HG03064 (cell line): Measurements from ENCODE around the gene MAGEB17.
"Not testable (repeated sequence)": the region's sequence is repeated elsewhere in the genome, so short reads cannot be mapped to it uniquely, and the experiment has no call there.

Experiments
- ATAC-seq: cut with Tn5 transposase; IDR thresholded peaks from one replicate; pipeline ENCODE4 v1.9.1; 2021; ENCODE audit warnings: low read depth; ENCODE audit not compliant: unreplicated experiment

Gene MAGEB17

GRCh38 chrX:16155581-16156096 lies 11.6 kb upstream of the MAGEB17 start:
- ATAC-seq: no peak

- ATAC-seq: no peak
Measured at GRCh38 chrX:16156692-16157331, 10.5 kb upstream of the MAGEB17 start.

- no peak for ATAC-seq
Measured at GRCh38 chrX:16160729-16161128, 6.6 kb upstream of the MAGEB17 start.

- not testable (repeated sequence) for ATAC-seq
Measured at GRCh38 chrX:16161173-16161572, 6.1 kb upstream of the MAGEB17 start.

GRCh38 chrX:16162391-16162790 lies 4.9 kb upstream of the MAGEB17 start:
- ATAC-seq: no peak

GRCh38 chrX:16164748-16165147 lies 2.5 kb upstream of the MAGEB17 start:
- ATAC-seq: no peak

- ATAC-seq: no peak
Measured at GRCh38 chrX:16171039-16171438, 3.8 kb downstream of the MAGEB17 start.

- ATAC-seq: no peak
Measured at GRCh38 chrX:16171944-16172343, 4.7 kb downstream of the MAGEB17 start.

GRCh38 chrX:16172391-16172790 lies 5.1 kb downstream of the MAGEB17 start:
- no peak for ATAC-seq

- no peak for ATAC-seq
Measured at GRCh38 chrX:16175329-16176061, 8.2 kb downstream of the MAGEB17 start.

GRCh38 chrX:16177260-16177659 lies 10.0 kb downstream of the MAGEB17 start:
- ATAC-seq: no peak

GRCh38 chrX:16183843-16184242 lies 16.6 kb downstream of the MAGEB17 start:
- ATAC-seq: not testable (repeated sequence)

GRCh38 chrX:16185725-16186136 lies 18.4 kb downstream of the MAGEB17 start:
- peak; percentile 98 for ATAC-seq

- ATAC-seq: no peak
Measured at GRCh38 chrX:16186380-16187007, 19.2 kb downstream of the MAGEB17 start.

GRCh38 chrX:16187024-16187760 lies 19.9 kb downstream of the MAGEB17 start:
- no peak for ATAC-seq

- ATAC-seq: no peak
Measured at GRCh38 chrX:16188687-16189086, 21.4 kb downstream of the MAGEB17 start.

- no peak for ATAC-seq
Measured at GRCh38 chrX:16191605-16192004, 24.3 kb downstream of the MAGEB17 start.

GRCh38 chrX:16196829-16197228 lies 29.5 kb downstream of the MAGEB17 start:
- no peak for ATAC-seq

- no peak for ATAC-seq
Measured at GRCh38 chrX:16199343-16199742, 32.1 kb downstream of the MAGEB17 start.

GRCh38 chrX:16202943-16203342 lies 35.7 kb downstream of the MAGEB17 start:
- no peak for ATAC-seq

- ATAC-seq: no peak
Measured at GRCh38 chrX:16204538-16204937, 37.3 kb downstream of the MAGEB17 start.
